ENCODE results near the gene TDP1. TPM values are rescaled to one million over a fixed set of nuclear protein-coding genes. Genes with fewer than 3 reads are reported as not detected.

Gene TDP1
- total RNA-seq, 1 donor from 2014 or later: 63.4 TPM

DNA sequence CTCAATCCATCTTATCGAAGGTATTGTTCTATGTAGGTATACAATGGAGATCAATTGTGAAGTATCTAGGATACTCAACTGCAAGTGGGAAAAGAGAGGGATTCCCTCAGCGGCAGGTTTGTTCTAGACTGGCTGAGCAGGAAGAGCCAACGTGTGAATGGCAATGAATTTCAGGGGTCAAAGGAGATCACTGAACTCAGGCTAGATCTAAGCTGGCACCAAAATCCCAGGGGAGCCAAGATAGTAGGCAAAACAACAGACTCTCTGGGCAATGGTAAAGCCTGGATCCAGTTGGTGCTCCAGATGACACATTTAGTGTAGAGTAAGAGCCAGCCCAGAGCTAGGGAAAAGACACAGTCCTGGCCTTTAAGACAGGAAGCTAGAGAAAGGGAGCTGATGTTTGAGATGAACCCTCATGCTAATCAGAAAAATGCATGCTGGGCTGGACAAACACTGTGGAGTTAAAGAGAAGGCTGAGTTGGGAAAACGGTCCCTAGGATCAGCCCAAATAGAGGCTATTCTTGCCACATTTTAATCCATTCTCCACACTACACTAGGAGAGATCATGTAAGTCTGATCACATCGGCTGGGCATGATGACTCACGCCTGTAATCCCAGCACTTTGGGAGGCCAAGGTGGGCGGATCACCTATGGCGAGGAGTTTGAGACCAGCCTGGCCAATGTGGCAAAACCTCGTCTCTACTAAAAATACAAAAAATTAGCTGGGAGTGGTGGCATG, 46.8 kb upstream of the TDP1 start:
- no peak overlapping the region for H3K9ac ChIP-seq
- H2AFZ ChIP-seq (replicated peaks): no peak overlapping the region
- Mint-ChIP-seq H3K9me3 (no peaks in the 10 kb centered on the region), H3K27ac (no peak overlapping the region), H3K27me3 (ENCODE audit: insufficient read depth, low read depth) (peaks cover 2% of the 10 kb centered on the region), H3K36me3 (peaks cover 5% of the 10 kb centered on the region), H3K4me3 (no peak overlapping the region), H3K4me1 (peaks cover 40% of the 10 kb centered on the region)
- DNase-seq (ENCODE audit: low spot score): no peak
- no peaks in the 10 kb centered on the region for H3K36me3 ChIP-seq
- no peaks in the 10 kb centered on the region for H3K27me3 ChIP-seq
- H3K4me1 ChIP-seq: peaks cover 9% of the 10 kb centered on the region
- peaks cover 15% of the 10 kb centered on the region for H3F3A ChIP-seq (ENCODE audit: low read depth)
- no peak overlapping the region for H3K4me3 ChIP-seq
- H3K9me3 ChIP-seq (ENCODE audit: low read depth): no peaks in the 10 kb centered on the region
- TF ChIP-seq, protein P1, sequence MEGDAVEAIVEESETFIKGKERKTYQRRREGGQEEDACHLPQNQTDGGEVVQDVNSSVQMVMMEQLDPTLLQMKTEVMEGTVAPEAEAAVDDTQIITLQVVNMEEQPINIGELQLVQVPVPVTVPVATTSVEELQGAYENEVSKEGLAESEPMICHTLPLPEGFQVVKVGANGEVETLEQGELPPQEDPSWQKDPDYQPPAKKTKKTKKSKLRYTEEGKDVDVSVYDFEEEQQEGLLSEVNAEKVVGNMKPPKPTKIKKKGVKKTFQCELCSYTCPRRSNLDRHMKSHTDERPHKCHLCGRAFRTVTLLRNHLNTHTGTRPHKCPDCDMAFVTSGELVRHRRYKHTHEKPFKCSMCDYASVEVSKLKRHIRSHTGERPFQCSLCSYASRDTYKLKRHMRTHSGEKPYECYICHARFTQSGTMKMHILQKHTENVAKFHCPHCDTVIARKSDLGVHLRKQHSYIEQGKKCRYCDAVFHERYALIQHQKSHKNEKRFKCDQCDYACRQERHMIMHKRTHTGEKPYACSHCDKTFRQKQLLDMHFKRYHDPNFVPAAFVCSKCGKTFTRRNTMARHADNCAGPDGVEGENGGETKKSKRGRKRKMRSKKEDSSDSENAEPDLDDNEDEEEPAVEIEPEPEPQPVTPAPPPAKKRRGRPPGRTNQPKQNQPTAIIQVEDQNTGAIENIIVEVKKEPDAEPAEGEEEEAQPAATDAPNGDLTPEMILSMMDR (IDR thresholded peaks at IDR 0.05): no peak
- no peak for TF ChIP-seq EZH2 (IDR thresholded peaks at IDR 0.05)
- TF ChIP-seq EZH2phosphoT487 (IDR thresholded peaks at IDR 0.05): no peak
- no peaks in the 10 kb centered on the region for H3K79me2 ChIP-seq (ENCODE audit: low read depth)
- no peak overlapping the region for H3K4me2 ChIP-seq
- no peaks in the 10 kb centered on the region for H4K20me1 ChIP-seq (ENCODE audit: low read depth)
- no peak overlapping the region for H3K27ac ChIP-seq

DNA sequence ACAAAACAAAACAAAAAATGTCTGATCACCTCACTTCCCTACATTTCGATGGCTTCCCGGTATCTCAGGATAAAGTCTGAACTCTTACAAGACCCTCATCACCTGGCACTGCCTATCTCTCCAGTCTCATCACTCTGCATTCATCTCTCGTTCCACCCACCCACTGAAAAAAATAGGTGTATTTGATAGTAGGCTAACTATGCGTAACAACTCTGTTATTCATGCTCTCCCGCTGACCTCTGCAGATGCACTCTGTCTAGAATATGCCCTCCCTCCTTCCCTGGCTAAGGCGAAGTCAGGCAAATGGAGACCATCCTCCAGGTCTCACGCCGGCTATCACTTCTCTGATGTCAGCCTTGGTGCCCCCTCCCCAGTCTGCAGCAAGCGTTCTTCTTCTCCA, 46.1 kb upstream of the TDP1 start:
- no peak overlapping the region for H3K4me3 ChIP-seq
- no peak overlapping the region for H3K9ac ChIP-seq
- H3K4me1 Mint-ChIP-seq: peaks cover 40% of the 10 kb centered on the region
- H3K27ac ChIP-seq: no peak overlapping the region
- H2AFZ ChIP-seq (replicated peaks): no peak overlapping the region
- no peaks in the 10 kb centered on the region for H3K27me3 ChIP-seq
- H3K27ac Mint-ChIP-seq: no peak overlapping the region
- H3K4me3 Mint-ChIP-seq: no peak overlapping the region
- no peaks in the 10 kb centered on the region for H4K20me1 ChIP-seq (ENCODE audit: low read depth)
- H3K27me3 Mint-ChIP-seq (ENCODE audit: insufficient read depth, low read depth): peaks cover 2% of the 10 kb centered on the region
- H3K4me2 ChIP-seq: no peak overlapping the region
- TF ChIP-seq EZH2 (IDR thresholded peaks at IDR 0.05): no peak
- peaks cover 9% of the 10 kb centered on the region for H3K4me1 ChIP-seq
- H3K36me3 Mint-ChIP-seq: peaks cover 5% of the 10 kb centered on the region
- no peaks in the 10 kb centered on the region for H3K79me2 ChIP-seq (ENCODE audit: low read depth)
- no peaks in the 10 kb centered on the region for H3K9me3 ChIP-seq (ENCODE audit: low read depth)
- no peak for DNase-seq (ENCODE audit: low spot score)
- no peaks in the 10 kb centered on the region for H3K9me3 Mint-ChIP-seq
- no peaks in the 10 kb centered on the region for H3K36me3 ChIP-seq
- peaks cover 15% of the 10 kb centered on the region for H3F3A ChIP-seq (ENCODE audit: low read depth)

DNA sequence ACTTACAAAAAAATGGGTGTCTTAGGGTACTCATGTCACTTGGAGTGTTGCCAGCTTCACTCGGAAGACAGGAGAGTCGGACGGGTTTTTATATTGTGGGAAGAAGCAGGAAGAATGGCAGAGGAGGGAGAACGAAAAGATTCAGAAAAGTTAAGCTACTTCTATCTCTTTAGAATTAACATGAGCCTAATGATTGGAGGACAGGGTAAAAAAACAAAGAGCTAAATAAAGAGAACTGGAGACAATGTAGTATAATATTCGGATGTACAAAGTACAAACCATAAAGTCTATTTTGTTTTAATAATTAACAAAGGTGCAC, 45.1 kb upstream of the TDP1 start:
- Histone ChIP-seq H3K27me3 (no peaks in the 10 kb centered on the region), H4K20me1 (ENCODE audit: low read depth) (no peaks in the 10 kb centered on the region), H2AFZ (replicated peaks) (no peak overlapping the region), H3K4me2 (peak overlapping the region; percentile 22), H3K79me2 (ENCODE audit: low read depth) (no peaks in the 10 kb centered on the region), H3F3A (ENCODE audit: low read depth) (peaks cover 15% of the 10 kb centered on the region), H3K4me1 (peaks cover 9% of the 10 kb centered on the region), H3K27ac (no peak overlapping the region), H3K9me3 (ENCODE audit: low read depth) (no peaks in the 10 kb centered on the region), H3K4me3 (no peak overlapping the region), H3K9ac (no peak overlapping the region), H3K36me3 (no peaks in the 10 kb centered on the region)
- no peak for TF ChIP-seq EZH2 (IDR thresholded peaks at IDR 0.05)
- TF ChIP-seq, protein P1 (IDR thresholded peaks at IDR 0.05): no peak
- TF ChIP-seq EZH2phosphoT487 (IDR thresholded peaks at IDR 0.05): no peak
- DNase-seq (ENCODE audit: low spot score): no peak
- peaks cover 5% of the 10 kb centered on the region for H3K36me3 Mint-ChIP-seq
- peak overlapping the region; percentile 0 for H3K4me3 Mint-ChIP-seq
- no peaks in the 10 kb centered on the region for H3K9me3 Mint-ChIP-seq
- peaks cover 2% of the 10 kb centered on the region for H3K27me3 Mint-ChIP-seq (ENCODE audit: insufficient read depth, low read depth)
- peak overlapping the region; percentile 23 for H3K27ac Mint-ChIP-seq
- peaks cover 45% of the 10 kb centered on the region for H3K4me1 Mint-ChIP-seq

All from neural progenitor cell (in vitro differentiated cells).